EH (cell line): Measurements from ENCODE around the gene GLI3.

Source experiments
- DNase-seq: peaks from one replicate; pipeline ENCODE4 v3.0.0-alpha.2; 2015; ENCODE audit warnings: low read depth

Gene GLI3

GRCh38 chr7:41970941-41971340, 266.1 kb downstream of the GLI3 start:
- peak; percentile 55 for DNase-seq

- no peak for DNase-seq
Measured at GRCh38 chr7:41969561-41970105, 267.4 kb downstream of the GLI3 start.

GRCh38 chr7:41967156-41967555, 269.9 kb downstream of the GLI3 start:
- peak; percentile 69 for DNase-seq

GRCh38 chr7:41965951-41966505, 271.0 kb downstream of the GLI3 start:
- DNase-seq, result no peak

GRCh38 chr7:41964849-41965745, 271.9 kb downstream of the GLI3 start:
- DNase-seq, result no peak

- no peak for DNase-seq
Measured at GRCh38 chr7:41964183-41964753, 272.7 kb downstream of the GLI3 start.

GRCh38 chr7:41956705-41957104, 280.3 kb downstream of the GLI3 start:
- DNase-seq, result no peak

GRCh38 chr7:41955893-41956675, 280.9 kb downstream of the GLI3 start:
- DNase-seq, result peak; percentile 99

GRCh38 chr7:41955451-41955850, 281.6 kb downstream of the GLI3 start:
- no peak for DNase-seq

- DNase-seq, result no peak
Measured at GRCh38 chr7:41954976-41955375, 282.0 kb downstream of the GLI3 start.

- no peak for DNase-seq
Measured at GRCh38 chr7:41948503-41948902, 288.5 kb downstream of the GLI3 start.

- DNase-seq, result peak; percentile 78
Measured at GRCh38 chr7:41943094-41943577, 293.9 kb downstream of the GLI3 start.

GRCh38 chr7:41942468-41943093, 294.4 kb downstream of the GLI3 start:
- DNase-seq, result peak; percentile 32

GRCh38 chr7:41940760-41941343, 296.2 kb downstream of the GLI3 start:
- DNase-seq, result peak; percentile 82

GRCh38 chr7:41938371-41938770, 298.6 kb downstream of the GLI3 start:
- DNase-seq, result no peak

- DNase-seq, result no peak
Measured at GRCh38 chr7:41933427-41933826, 303.6 kb downstream of the GLI3 start.

GRCh38 chr7:41931263-41931646, 305.8 kb downstream of the GLI3 start:
- DNase-seq, result no peak

GRCh38 chr7:41930538-41931262, 306.3 kb downstream of the GLI3 start:
- DNase-seq, result peak; percentile 66

- DNase-seq, result peak; percentile 53
Measured at GRCh38 chr7:41928781-41929180, 308.2 kb downstream of the GLI3 start.

GRCh38 chr7:41928166-41928565, 308.8 kb downstream of the GLI3 start:
- no peak for DNase-seq
